Lung (tissue), 12 donors: ENCODE results near the gene GSTM5. TPM values are rescaled to one million over a fixed set of nuclear protein-coding genes. Genes with fewer than 3 reads are reported as not detected.
"Not testable (repeated sequence)": the region's sequence is repeated elsewhere in the genome, so short reads cannot be mapped to it uniquely, and the experiment has no call there.

Source experiments
- ATAC-seq: fragments of 200-7000 bp; cut with Tn5 transposase; one replicate; pipeline ENCODE4 v1.9.1; 2020; ENCODE audit warnings: moderate number of reproducible peaks; ENCODE audit not compliant: insufficient read depth, low FRiP score
- DNase-seq, 3 donors: peaks; one replicate each; pipeline ENCODE4 v3.0.0-alpha.2; 2013 to 2017
- H3K27ac ChIP-seq, 2 donors: one replicate each; pipeline ENCODE4 v1.5.1; 2013; ENCODE audit warnings: mild to moderate bottlenecking in 2 of 2, moderate library complexity in 2 of 2, control low read depth in 1 of 2, inconsistent platforms in 1 of 2, low read depth in 1 of 2, low read length in 1 of 2
- H3K27me3 ChIP-seq, 3 donors: one replicate each; pipeline ENCODE4 v1.5.1; 2013; ENCODE audit warnings: low read length in 2 of 3; ENCODE audit not compliant: control insufficient read depth in 3 of 3, insufficient read depth in 3 of 3
- H3K36me3 ChIP-seq, 4 donors: one replicate each; pipeline ENCODE4 v1.5.1; 2013; ENCODE audit warnings: low read length in 4 of 4, mild to moderate bottlenecking in 1 of 4, moderate library complexity in 1 of 4; ENCODE audit not compliant: control insufficient read depth in 4 of 4, insufficient read depth in 4 of 4
- H3K4me1 ChIP-seq, 5 donors: one replicate each; pipeline ENCODE4 v1.5.1; 2013; ENCODE audit warnings: low read length in 5 of 5, mild to moderate bottlenecking in 2 of 5, moderate library complexity in 1 of 5; ENCODE audit not compliant: control insufficient read depth in 5 of 5, insufficient read depth in 5 of 5
- H3K4me3 ChIP-seq: one replicate; pipeline ENCODE4 v1.5.1; 2013; ENCODE audit warnings: mild to moderate bottlenecking, control low read depth, moderate library complexity
- H3K9ac ChIP-seq, 2 donors: one replicate each; pipeline ENCODE4 v1.5.1; 2013; ENCODE audit warnings: low read length in 2 of 2, control low read depth in 1 of 2; ENCODE audit not compliant: insufficient read depth in 1 of 2
- H3K9me3 ChIP-seq, 4 donors: one replicate each; pipeline ENCODE4 v1.5.1; 2013; ENCODE audit warnings: low read length in 3 of 4, mild to moderate bottlenecking in 1 of 4, moderate library complexity in 1 of 4; ENCODE audit not compliant: control insufficient read depth in 4 of 4, insufficient read depth in 3 of 4
- CTCF ChIP-seq: IDR thresholded peaks from 2 replicates; pipeline ENCODE4 v1.5.1; 2012; ENCODE audit warnings: mild to moderate bottlenecking; ENCODE audit errors: control extremely low read depth, extremely low read depth
- WGBS, 2 donors: extraction: QIAGEN DNeasy Blood & Tissue Kit; methylation state at CpG; one replicate each; pipeline ENCODE4 v1.1.7; 2013; 5-methylcytosine and 5-hydroxymethylcytosine counted together
- polyA plus RNA-seq, 2 donors: library from polyadenylated mRNA; stranded (reverse); fragments of 200-250 nt; gene quantifications; one replicate each; pipeline ENCODE4 v1.2.1, GENCODE V29; 2013
- total RNA-seq, 2 donors: library from RNA; depleted of rRNA in 1 of 2; stranded (reverse); fragments of >200 nt in 1 of 2; gene quantifications; one replicate each; pipeline ENCODE4 v1.2.1, GENCODE V29; 2014 to 2021
- donor health status: control.
- donor health status: control.
- donor health status: Bipolar disorder and iron deficiency.
- donor health status: healthy.
- donor health status: DM: yes; HTN: yes; CAD: no.

The GSTM5 gene
- total and polyA plus RNA-seq, 4 donors: 2.9 to 23.7 (median 7.0) TPM

DNA sequence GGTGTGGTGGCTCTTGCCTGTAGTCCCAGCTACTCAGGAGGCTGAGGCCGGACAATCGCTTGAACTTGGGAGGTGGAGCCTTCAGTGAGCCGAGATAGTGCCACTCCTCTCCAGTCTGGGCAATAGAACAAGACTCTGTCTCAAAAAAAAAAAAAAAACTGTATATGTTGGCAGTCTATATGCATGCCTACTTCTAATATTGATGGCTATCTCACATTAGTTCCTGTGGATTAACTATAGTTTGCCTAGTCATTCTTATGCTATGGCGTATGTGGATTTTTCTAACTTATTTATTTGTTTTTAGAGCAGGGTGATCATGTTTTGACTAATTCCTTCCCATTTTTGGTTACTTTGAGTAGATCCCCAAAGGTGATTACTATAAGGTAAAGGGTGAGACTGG lies 15.0 kb upstream of the GSTM5 start:
- WGBS, 2 donors: 96% methylated on average over 4 of the region's 4 CpGs; no CpG with 5 or more reads in 1 of the 2 donors
- Histone ChIP-seq H3K4me1 (no peaks in the 10 kb centered on the region), H3K4me3 (no peak overlapping the region), H3K27me3 (no peaks in the 10 kb centered on the region), H3K36me3 (peaks cover 0 to 4% (median 0%) of the 10 kb centered on the region in 4 donors), H3K9me3 (no peaks in the 10 kb centered on the region), H3K27ac (no peak overlapping the region), H3K9ac (no peak overlapping the region)
- TF ChIP-seq CTCF: no peak
- ATAC-seq (no peak), DNase-seq (no peak)

- H3K27me3 ChIP-seq, H3K27ac ChIP-seq, H3K36me3 ChIP-seq, DNase-seq, H3K4me1 ChIP-seq, H3K9ac ChIP-seq, ATAC-seq, H3K4me3 ChIP-seq, H3K9me3 ChIP-seq: not testable (repeated sequence)
- WGBS, 2 donors: 89% methylated on average over 4 of the region's 4 CpGs; no CpG with 5 or more reads in 1 of the 2 donors
Measured at GRCh38 chr1:109697861-109698260, 14.2 kb upstream of the GSTM5 start.

- H3K36me3 ChIP-seq, H3K9me3 ChIP-seq, H3K27me3 ChIP-seq, H3K9ac ChIP-seq, ATAC-seq, H3K4me3 ChIP-seq, H3K27ac ChIP-seq, H3K4me1 ChIP-seq: not testable (repeated sequence)
- WGBS, 2 donors: 85 to 86% methylated on average over 3 of the region's 3 CpGs
- DNase-seq: peak in 1 of 3 donors; percentile 0
Measured at GRCh38 chr1:109702940-109703339, 9.1 kb upstream of the GSTM5 start.

DNA sequence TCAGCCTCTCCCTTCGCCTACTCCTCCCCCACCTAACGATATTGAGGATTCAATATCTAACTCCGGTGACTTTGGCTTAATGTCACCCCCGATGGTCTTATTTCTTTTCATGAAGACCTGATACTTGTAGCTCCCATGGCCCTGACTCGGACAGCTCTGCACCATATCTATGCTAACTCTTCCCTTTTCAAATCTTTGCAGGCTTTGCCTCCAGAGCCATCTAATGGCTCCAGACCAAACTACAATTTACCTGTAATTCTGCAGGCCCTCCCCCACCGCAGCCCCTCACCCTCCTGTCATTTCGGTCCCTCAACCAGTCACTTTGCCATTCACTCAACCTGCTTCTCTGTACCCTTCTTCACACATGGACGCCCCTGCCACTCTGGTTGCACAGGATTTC lies 7.9 kb upstream of the GSTM5 start:
- ATAC-seq: no peak
- H3K27ac ChIP-seq: no peak overlapping the region
- peaks cover 0 to 3% (median 0%) of the 10 kb centered on the region in 5 donors for H3K4me1 ChIP-seq
- no peaks in the 10 kb centered on the region for H3K9me3 ChIP-seq
- H3K4me3 ChIP-seq: no peak overlapping the region
- WGBS, 2 donors: 82 to 84% methylated on average over 8 of the region's 8 CpGs
- no peak for TF ChIP-seq CTCF
- no peak overlapping the region for H3K9ac ChIP-seq
- peak in 1 of 3 donors; percentile 0 for DNase-seq
- H3K27me3 ChIP-seq: no peaks in the 10 kb centered on the region
- peaks cover 0 to 4% (median 0%) of the 10 kb centered on the region in 4 donors for H3K36me3 ChIP-seq
